IMR-90 (cell line): Measurements from ENCODE around the gene AFG1L. TPM values are rescaled to one million over a fixed set of nuclear protein-coding genes. Genes with fewer than 3 reads are reported as not detected.

Source experiments
- ATAC-seq: fragments of 200-7000 bp; cut with Tn5 transposase; 2 replicates; pipeline ENCODE4 v1.9.1; 2020; ENCODE audit warnings: low read depth, mild to moderate bottlenecking, moderate library complexity
- BruUV-seq: library from RNA; stranded (reverse); fragments of 400-500 nt; replicated peaks from 2 replicates; lab custom pipeline; 2021; lab: Mats Ljungman, UMichigan
- CTCF ChIA-PET: fragments of 300-600 bp; formaldehyde crosslinking; extraction: SDS; loops from one replicate; lab custom pipeline; 2021; ENCODE audit warnings: antibody characterized with exemption; lab: Yijun Ruan, JAX
- POLR2A ChIA-PET: fragments of 300-600 bp; sonication (Branson Sonifier 250); formaldehyde crosslinking; loops from one replicate; lab custom pipeline; 2022; ENCODE audit warnings: antibody characterized with exemption; ENCODE audit not compliant: unreplicated experiment; lab: Charles Lee
- DNase-seq: peaks from one replicate; pipeline ENCODE4 v3.0.0; 2013
- H2AFZ ChIP-seq: replicated peaks from 2 replicates; pipeline ENCODE3; 2013; ENCODE audit warnings: low read length, mild to moderate bottlenecking; ENCODE audit not compliant: poor library complexity
- H2AK5ac ChIP-seq: 2 replicates; pipeline ENCODE4 v1.6.1; 2013; ENCODE audit warnings: low read depth, low read length, inconsistent platforms
- H2AK9ac ChIP-seq: replicated peaks from 2 replicates; pipeline ENCODE3; 2013; ENCODE audit warnings: mild to moderate bottlenecking, low read depth, low read length, moderate library complexity; ENCODE audit not compliant: poor library complexity
- H2BK120ac ChIP-seq: 2 replicates; pipeline ENCODE4 v1.6.1; 2013; ENCODE audit warnings: low read depth, low read length, inconsistent platforms
- H2BK15ac ChIP-seq: 3 replicates; pipeline ENCODE4 v1.6.1; 2013; ENCODE audit warnings: low read depth, low read length, inconsistent platforms
- H2BK20ac ChIP-seq: 2 replicates; pipeline ENCODE4 v1.6.1; 2013; ENCODE audit warnings: low read depth, mild to moderate bottlenecking, inconsistent platforms, low read length, moderate library complexity
- H2BK5ac ChIP-seq: 2 replicates; pipeline ENCODE4 v1.6.1; 2013; ENCODE audit warnings: mild to moderate bottlenecking, low read depth, low read length, inconsistent platforms; ENCODE audit not compliant: poor library complexity, severe bottlenecking
- H3K14ac ChIP-seq: replicated peaks from 2 replicates; pipeline ENCODE4 v1.6.1; 2013; ENCODE audit warnings: low read depth, low read length, inconsistent platforms
- H3K18ac ChIP-seq: 2 replicates; pipeline ENCODE4 v1.6.1; 2013; ENCODE audit warnings: low read depth, low read length, control low read depth
- H3K23ac ChIP-seq: 2 replicates; pipeline ENCODE4 v1.6.1; 2013; ENCODE audit warnings: low read depth, low read length, inconsistent platforms
- H3K27ac ChIP-seq: 2 replicates; pipeline ENCODE4 v1.5.1; 2013; ENCODE audit warnings: mild to moderate bottlenecking, control low read depth, low read length; ENCODE audit not compliant: insufficient read depth
- H3K27me3 ChIP-seq: 2 replicates; pipeline ENCODE4 v1.6.1; 2013; ENCODE audit warnings: low read length; ENCODE audit not compliant: control insufficient read depth, insufficient read depth
- H3K36me3 ChIP-seq: 2 replicates; pipeline ENCODE4 v1.6.1; 2013; ENCODE audit warnings: low read length, mixed read lengths; ENCODE audit not compliant: control insufficient read depth, insufficient read depth
- H3K4ac ChIP-seq: 2 replicates; pipeline ENCODE4 v1.6.1; 2013; ENCODE audit warnings: low read depth, low read length, inconsistent platforms
- H3K4me1 ChIP-seq: 2 replicates; pipeline ENCODE4 v1.6.1; 2013; ENCODE audit warnings: low read length, mixed read lengths; ENCODE audit not compliant: control insufficient read depth, insufficient read depth
- H3K4me2 ChIP-seq: 2 replicates; pipeline ENCODE4 v1.6.1; 2013; ENCODE audit warnings: low read depth, mild to moderate bottlenecking, control low read depth, low read length, moderate library complexity
- H3K4me3 ChIP-seq: 2 replicates; pipeline ENCODE4 v1.5.1; 2013; ENCODE audit warnings: low read depth, mild to moderate bottlenecking, control low read depth, low read length, moderate library complexity; ENCODE audit not compliant: insufficient read depth
- H3K56ac ChIP-seq: 2 replicates; pipeline ENCODE4 v1.6.1; 2013; ENCODE audit warnings: low read length, inconsistent platforms; ENCODE audit not compliant: insufficient read depth; ENCODE audit errors: extremely low read depth
- H3K79me1 ChIP-seq, 2 experiments: 2 replicates each; pipeline ENCODE4 v1.6.1; 2013; ENCODE audit warnings: low read length in 2 of 2, inconsistent platforms in 1 of 2, low read depth in 1 of 2
- H3K9ac ChIP-seq: 2 replicates; pipeline ENCODE4 v1.6.1; 2013; ENCODE audit warnings: low read depth, low read length, control low read depth
- H3K9me1 ChIP-seq: 2 replicates; pipeline ENCODE4 v1.6.1; 2013; ENCODE audit warnings: low read length, inconsistent platforms; ENCODE audit not compliant: insufficient read depth
- H3K9me3 ChIP-seq: 2 replicates; pipeline ENCODE4 v1.6.1; 2013; ENCODE audit warnings: low read length; ENCODE audit not compliant: control insufficient read depth, insufficient read depth
- H4K20me1 ChIP-seq: 2 replicates; pipeline ENCODE4 v1.6.1; 2013; ENCODE audit warnings: low read length, inconsistent platforms; ENCODE audit not compliant: insufficient read depth
- H4K5ac ChIP-seq: 2 replicates; pipeline ENCODE4 v1.6.1; 2013; ENCODE audit warnings: mild to moderate bottlenecking, low read depth, low read length, control low read depth
- H4K8ac ChIP-seq, 2 experiments: 2 replicates each; pipeline ENCODE4 v1.6.1; 2013; ENCODE audit warnings: low read depth in 2 of 2, low read length in 2 of 2, control low read depth in 1 of 2, inconsistent platforms in 1 of 2
- H4K91ac ChIP-seq: 2 replicates; pipeline ENCODE4 v1.6.1; 2013; ENCODE audit warnings: low read depth, low read length, inconsistent platforms; ENCODE audit not compliant: insufficient read depth
- MAZ ChIP-seq: IDR thresholded peaks from 2 replicates; pipeline ENCODE4 v1.6.1; 2012; ENCODE audit warnings: low read depth, mild to moderate bottlenecking, low read length, improper control_type of control experiment, moderate library complexity, borderline replicate concordance
- RAD21 ChIP-seq: IDR thresholded peaks from 2 replicates; pipeline ENCODE4 v1.6.1; 2012; ENCODE audit warnings: low read length, improper control_type of control experiment
- WGBS, 2 experiments: methylation state at CpG; one replicate each; pipeline versions ENCODE4 v1.1.5 to v1.1.7; 2013; ENCODE audit warnings: missing lambda C conversion rate in 2 of 2; ENCODE audit not compliant: insufficient read length in 1 of 2; ENCODE audit errors: extremely low coverage in 2 of 2; 5-methylcytosine and 5-hydroxymethylcytosine counted together
- dilution Hi-C: fragments of 300-500 bp; cut with HindIII; formaldehyde crosslinking; loops from one replicate; pipeline ENCODE4 v1.14.3; 2018; ENCODE audit warnings: low sequenced_read_pairs; ENCODE audit not compliant: unreplicated experiment
- in situ Hi-C: fragments of 300-500 bp; cut with MboI; formaldehyde crosslinking; loops from 3 replicates; pipeline ENCODE4 v1.14.3; 2019; ENCODE audit warnings: low sequenced_read_pairs, inconsistent platforms, mixed read lengths
- intact Hi-C: fragments of 100-400 bp; cut with micrococcal nuclease; formaldehyde crosslinking; loops from 2 replicates; pipeline ENCODE4 v1.10.0; 2022
- polyA plus RNA-seq, 3 experiments: library from polyadenylated mRNA; depleted of rRNA; stranded (reverse); fragments of >200 nt; gene quantifications; 2 replicates each; pipeline ENCODE4 v1.2.3, GENCODE V29; 2012; ENCODE audit warnings: low replicate concordance in 1 of 3
- total RNA-seq: library from RNA; depleted of rRNA; stranded (reverse); fragments of >200 nt; gene quantifications from 2 replicates; pipeline ENCODE4 v1.2.3, GENCODE V29; 2012
- TF ChIP-seq, protein P1 (sequence below): fragments of 150-350 bp; IDR thresholded peaks from 2 replicates; pipeline ENCODE4 v1.6.1; 2016; ENCODE audit warnings: low read depth, mild to moderate bottlenecking, low read length, moderate library complexity, borderline replicate concordance

AFG1L gene
- total and polyA plus RNA-seq, 2 of the 4 experiments (the other 2 are of a cell fraction) = 1.0 to 2.0 TPM

DNA sequence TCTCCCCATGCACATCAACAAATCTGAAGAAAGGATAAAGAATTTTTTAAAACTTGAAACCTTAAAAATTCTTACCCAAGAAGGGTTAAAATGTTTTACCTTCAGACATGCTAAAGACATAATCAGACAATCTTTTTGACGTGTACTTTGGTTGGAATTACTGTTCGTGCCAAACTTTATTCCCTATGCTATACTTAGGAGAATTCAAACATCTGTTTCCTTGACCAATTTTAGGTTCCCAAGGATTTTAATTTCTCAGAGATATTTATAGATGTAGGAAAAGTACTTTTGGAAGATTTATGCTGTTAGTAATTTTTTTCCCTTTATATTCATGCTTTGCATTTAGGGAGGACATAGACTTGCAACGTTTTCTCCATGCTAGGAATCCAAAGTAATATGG lies 108.4 kb downstream of the AFG1L start:
- Histone ChIP-seq H3K4me3 (no peak overlapping the region), H4K8ac (no peak overlapping the region), H3K18ac (no peak overlapping the region), H2BK20ac (no peak overlapping the region), H4K20me1 (no peaks in the 10 kb centered on the region), H3K14ac (no peak overlapping the region), H3K27me3 (no peaks in the 10 kb centered on the region), H3K4me2 (no peak overlapping the region), H3K23ac (no peak overlapping the region), H4K91ac (no peak overlapping the region), H2AFZ (no peak overlapping the region), H3K79me1 (no peaks in the 10 kb centered on the region), H3K9ac (no peak overlapping the region), H2AK9ac (no peak overlapping the region), H3K56ac (no peak overlapping the region), H3K9me1 (no peaks in the 10 kb centered on the region), H3K9me3 (no peaks in the 10 kb centered on the region), H2BK120ac (no peak overlapping the region), H3K4ac (no peak overlapping the region), H3K27ac (no peak overlapping the region), H3K36me3 (no peaks in the 10 kb centered on the region), H2BK15ac (no peak overlapping the region), H2BK5ac (no peak overlapping the region), H4K5ac (no peak overlapping the region), H2AK5ac (no peak overlapping the region), H3K4me1 (no peaks in the 10 kb centered on the region)
- TF ChIP-seq, protein P1, sequence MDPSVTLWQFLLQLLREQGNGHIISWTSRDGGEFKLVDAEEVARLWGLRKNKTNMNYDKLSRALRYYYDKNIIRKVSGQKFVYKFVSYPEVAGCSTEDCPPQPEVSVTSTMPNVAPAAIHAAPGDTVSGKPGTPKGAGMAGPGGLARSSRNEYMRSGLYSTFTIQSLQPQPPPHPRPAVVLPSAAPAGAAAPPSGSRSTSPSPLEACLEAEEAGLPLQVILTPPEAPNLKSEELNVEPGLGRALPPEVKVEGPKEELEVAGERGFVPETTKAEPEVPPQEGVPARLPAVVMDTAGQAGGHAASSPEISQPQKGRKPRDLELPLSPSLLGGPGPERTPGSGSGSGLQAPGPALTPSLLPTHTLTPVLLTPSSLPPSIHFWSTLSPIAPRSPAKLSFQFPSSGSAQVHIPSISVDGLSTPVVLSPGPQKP = no peak
- TF ChIP-seq MAZ (no peak), RAD21 (no peak)
- intact Hi-C loops = no loop called here
- ATAC-seq = no peak
- DNase-seq = no peak
- ChIA-PET CTCF (interaction anchor here (0.5 kb wide), 1 partner anchor 164 kb away, joined by 3 read pairs; no protein-coding TSS in a partner anchor), POLR2A (no interaction called here)
- dilution Hi-C loops = no loop called here
- no CpG with 5 or more reads among the region's 3 CpGs for WGBS, 2 experiments
- in situ Hi-C loops = no loop called here
- no TSS peak for BruUV-seq
